A549 (cell line): ENCODE measurements around the gene CUEDC2. TPM values are rescaled to one million over a fixed set of nuclear protein-coding genes. Genes with fewer than 3 reads are reported as not detected.
A peak's percentile ranks its signal among the peaks of the same experiment; 100 is the strongest.

Experiments used
- ATAC-seq, 2 experiments: fragments of 200-7000 bp in 1 of 2; fragments of >200 bp in 1 of 2; cut with Nextera tagmentation in 1 of 2; cut with Tn5 transposase in 1 of 2; 3 replicates each; pipeline versions ENCODE4 v1.8.0 to v1.9.1; 2018 to 2020; ENCODE audit warnings: mild to moderate bottlenecking in 1 of 2, moderate library complexity in 1 of 2
- CTCF ChIA-PET: fragments of 300-600 bp; sonication (Branson Sonifier 250); formaldehyde crosslinking; extraction: SDS; loops from one replicate; lab custom pipeline; 2021; ENCODE audit warnings: antibody characterized with exemption, inconsistent platforms; lab: Yijun Ruan, JAX
- POLR2A ChIA-PET: fragments of 350-600 bp; formaldehyde crosslinking; extraction: SDS; loops from one replicate; lab custom pipeline; 2021; ENCODE audit warnings: antibody characterized with exemption, inconsistent platforms; lab: Yijun Ruan, JAX
- DNase-seq, 2 experiments: peaks; one replicate each; pipeline versions ENCODE4 v3.0.0 to v3.0.0-alpha.2; 2011 to 2016; ENCODE audit warnings: low read depth in 1 of 2, low spot score in 1 of 2
- FAIRE-seq: peaks from 2 replicates; lab custom pipeline; 2011; peaks lifted over from hg19 to GRCh38; lab: Jason Lieb, UNC
- H3K27ac ChIP-seq, 2 experiments: fragments of >200 bp; sonication (Bioruptor Twin); formaldehyde crosslinking; 3 replicates each; pipeline ENCODE4 v1.5.1; 2016 to 2017
- H3K4me1 ChIP-seq: fragments of >200 bp; sonication (Bioruptor Twin); formaldehyde crosslinking; 3 replicates; pipeline ENCODE4 v1.6.1; 2016
- H3K4me2 ChIP-seq: fragments of >200 bp; sonication (Bioruptor Twin); formaldehyde crosslinking; 3 replicates; pipeline ENCODE4 v1.6.1; 2016
- H3K4me3 ChIP-seq: fragments of >200 bp; sonication (Bioruptor Twin); formaldehyde crosslinking; 3 replicates; pipeline ENCODE4 v1.5.1; 2016
- H3K9me3 ChIP-seq: fragments of >200 bp; sonication (Bioruptor Twin); formaldehyde crosslinking; 3 replicates; pipeline ENCODE4 v1.6.1; 2016
- MAZ ChIP-seq: fragments of 150-350 bp; IDR thresholded peaks from 2 replicates; pipeline ENCODE4 v1.6.1; 2014; ENCODE audit warnings: antibody characterized with exemption, low read depth, low read length, borderline replicate concordance
- NPAS2 ChIP-seq: fragments of 250-450 bp; sonication (Bioruptor Pico); IDR thresholded peaks from 2 replicates; pipeline ENCODE4 v1.8.0; 2022; ENCODE audit warnings: mild to moderate bottlenecking, moderate library complexity, borderline replicate concordance
- PHF8 ChIP-seq: fragments of 200-600 bp; sonication (generic); IDR thresholded peaks from 2 replicates; pipeline ENCODE4 v1.6.1; 2016; ENCODE audit warnings: low read depth, mild to moderate bottlenecking, antibody characterized with exemption, moderate library complexity, borderline replicate concordance
- POLR2AphosphoS2 ChIP-seq: conservative IDR thresholded peaks from 2 replicates; pipeline ENCODE4 v1.6.1; 2012; ENCODE audit warnings: low read length, improper control_type of control experiment, inconsistent platforms
- RAD21 ChIP-seq, 2 experiments: fragments of >200 bp in 1 of 2; sonication (Bioruptor Twin) in 1 of 2; formaldehyde crosslinking in 1 of 2; IDR thresholded peaks in 1 of 2; conservative IDR thresholded peaks in 1 of 2; 2 replicates in 1 of 2; 3 replicates in 1 of 2; pipeline ENCODE4 v1.6.1; 2012 to 2018; ENCODE audit warnings: inconsistent platforms in 1 of 2
- TFCP2L1 ChIP-seq: fragments of 250-450 bp; sonication (Bioruptor Pico); IDR thresholded peaks from 2 replicates; pipeline ENCODE4 v1.5.0; 2021; ENCODE audit warnings: mild to moderate bottlenecking
- USF2 ChIP-seq: fragments of 450-650 bp; IDR thresholded peaks from 2 replicates; pipeline ENCODE4 v1.6.1; 2014; ENCODE audit warnings: antibody characterized with exemption
- ZC3H11A ChIP-seq: fragments of 450-650 bp; IDR thresholded peaks from 2 replicates; pipeline ENCODE4 v1.6.1; 2014; ENCODE audit warnings: antibody characterized with exemption, mild to moderate bottlenecking
- ZSCAN20 ChIP-seq: fragments of 250-450 bp; sonication (Bioruptor Pico); IDR thresholded peaks from 2 replicates; pipeline ENCODE4 v1.8.0; 2022; ENCODE audit warnings: mild to moderate bottlenecking, moderate library complexity
- WGBS: methylation state at CpG from one replicate; pipeline ENCODE4 v1.1.6; 2017; ENCODE audit errors: missing lambda C conversion rate; 5-methylcytosine and 5-hydroxymethylcytosine counted together
- polyA plus RNA-seq, 4 experiments: library from polyadenylated mRNA; depleted of rRNA in 3 of 4; stranded (reverse); fragments of >200 nt; fragmentation: RNase III in 1 of 4; extraction: RNeasy Plus Mini Kit Qiagen cat#74134 plus additional on column Dnase treatment in 1 of 4; gene quantifications; 2 replicates in 3 of 4; 3 replicates in 1 of 4; pipeline ENCODE4 v1.2.3, GENCODE V29; 2011 to 2017
- TF ChIP-seq, protein P1 (sequence below): IDR thresholded peaks from 2 replicates; pipeline ENCODE4 v1.6.1; 2012

CUEDC2 gene
- polyA plus RNA-seq, 2 of the 4 experiments (the other 2 are of a cell fraction), result 43.7 to 67.4 TPM

- Histone ChIP-seq H3K4me1 (peaks cover 19% of the 10 kb centered on the region), H3K4me3 (no peak overlapping the region), H3K4me2 (no peak overlapping the region), H3K27ac (no peak overlapping the region), H3K9me3 (no peaks in the 10 kb centered on the region)
- DNase-seq, result no peak
- no peak for FAIRE-seq
- 65% methylated on average over 5 of the region's 6 CpGs for WGBS
- ATAC-seq, result peak in 1 of 2 experiments; percentile 1; a peak in 2 of 6 replicates
- ChIA-PET CTCF (interaction anchor here (1.2 to 16.2 kb wide), 8 partner anchors 9 to 186 kb away, joined by 3 to 450 read pairs (median 74); partner anchors contain the start of genes CUEDC2, ELOVL3, FBXL15 and NFKB2), POLR2A (interaction anchor here (0.9 to 1.2 kb wide), 2 partner anchors 10 to 20 kb away, joined by 3 to 4 read pairs; partner anchors contain the start of gene NFKB2)
- TF ChIP-seq MAZ, result no peak
Measured at GRCh38 chr10:102405632-102406031, 26.7 kb downstream of the CUEDC2 start.

DNA sequence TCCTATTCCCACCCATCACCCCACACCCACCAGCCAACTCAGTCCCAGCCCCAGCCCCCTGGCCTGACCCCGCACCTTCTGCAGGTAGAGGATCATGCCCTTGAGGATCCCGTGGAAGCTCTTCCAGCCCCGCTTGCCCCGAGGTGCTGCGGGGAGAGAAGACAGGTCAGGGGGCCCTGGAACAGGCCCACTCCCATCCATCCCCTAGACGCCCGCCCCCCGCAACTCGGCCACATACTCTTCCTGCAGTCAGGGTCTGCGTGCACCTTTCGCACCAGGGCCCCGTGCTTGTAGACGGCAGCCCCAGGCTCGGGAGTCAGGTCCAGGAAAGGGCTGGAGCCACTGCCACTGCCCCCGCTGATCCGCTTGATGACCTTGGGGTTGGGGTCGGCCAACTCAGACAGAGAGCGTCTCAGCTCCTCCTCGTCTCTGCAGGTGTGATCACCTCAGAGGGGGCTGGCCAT is 27.2 kb downstream of the CUEDC2 start:
- no peak for DNase-seq
- Histone ChIP-seq H3K4me3 (no peak overlapping the region), H3K4me1 (peaks cover 19% of the 10 kb centered on the region), H3K4me2 (no peak overlapping the region), H3K9me3 (no peaks in the 10 kb centered on the region), H3K27ac (no peak overlapping the region)
- CTCF ChIA-PET, result interaction anchor here (1.0 to 16.2 kb wide), 10 partner anchors 10 to 235 kb away, joined by 3 to 450 read pairs (median 51); partner anchors contain the start of genes CUEDC2, ELOVL3, FBXL15 and NFKB2
- ATAC-seq, result no peak
- no peak for FAIRE-seq
- 95% methylated on average over 5 of the region's 19 CpGs for WGBS
- POLR2A ChIA-PET, result interaction anchor here (0.9 to 1.2 kb wide), 2 partner anchors 10 to 21 kb away, joined by 3 to 4 read pairs; partner anchors contain the start of gene NFKB2
- TF ChIP-seq POLR2AphosphoS2, result peak; percentile 80; the same call in 1 of the 2 replicates
- TF ChIP-seq, protein P1, sequence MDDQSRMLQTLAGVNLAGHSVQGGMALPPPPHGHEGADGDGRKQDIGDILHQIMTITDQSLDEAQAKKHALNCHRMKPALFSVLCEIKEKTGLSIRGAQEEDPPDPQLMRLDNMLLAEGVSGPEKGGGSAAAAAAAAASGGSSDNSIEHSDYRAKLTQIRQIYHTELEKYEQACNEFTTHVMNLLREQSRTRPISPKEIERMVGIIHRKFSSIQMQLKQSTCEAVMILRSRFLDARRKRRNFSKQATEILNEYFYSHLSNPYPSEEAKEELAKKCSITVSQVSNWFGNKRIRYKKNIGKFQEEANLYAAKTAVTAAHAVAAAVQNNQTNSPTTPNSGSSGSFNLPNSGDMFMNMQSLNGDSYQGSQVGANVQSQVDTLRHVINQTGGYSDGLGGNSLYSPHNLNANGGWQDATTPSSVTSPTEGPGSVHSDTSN, result no peak

- H3K4me3 ChIP-seq, result no peak overlapping the region
- ATAC-seq, result no peak
- CTCF ChIA-PET, result interaction anchor here (0.9 to 16.2 kb wide), 16 partner anchors 9 to 235 kb away, joined by 3 to 450 read pairs (median 7); partner anchors contain the start of genes CUEDC2, ELOVL3, FBXL15 and NFKB2
- H3K9me3 ChIP-seq, result no peaks in the 10 kb centered on the region
- DNase-seq, result no peak
- H3K27ac ChIP-seq, result no peak overlapping the region
- WGBS, result 85% methylated on average over 16 of the region's 17 CpGs
- H3K4me2 ChIP-seq, result no peak overlapping the region
- TF ChIP-seq TFCP2L1 (CRISPR knock-in tag), result 0 out of 2 replicates have a peak, but pooled peaks have one; percentile 20
- TF ChIP-seq ZC3H11A, result no peak
- no peak for TF ChIP-seq ZSCAN20 (CRISPR knock-in tag)
- no peak for TF ChIP-seq USF2
- TF ChIP-seq PHF8, result no peak
- TF ChIP-seq NPAS2 (CRISPR knock-in tag), result no peak
- no peak for FAIRE-seq
- peaks cover 24% of the 10 kb centered on the region for H3K4me1 ChIP-seq
- POLR2A ChIA-PET, result interaction anchor here (0.6 to 1.2 kb wide), 4 partner anchors 9 to 22 kb away, joined by 3 to 6 read pairs (median 4); partner anchors contain the start of genes FBXL15 and NFKB2
Measured at GRCh38 chr10:102404361-102405107, 27.8 kb downstream of the CUEDC2 start.

DNA sequence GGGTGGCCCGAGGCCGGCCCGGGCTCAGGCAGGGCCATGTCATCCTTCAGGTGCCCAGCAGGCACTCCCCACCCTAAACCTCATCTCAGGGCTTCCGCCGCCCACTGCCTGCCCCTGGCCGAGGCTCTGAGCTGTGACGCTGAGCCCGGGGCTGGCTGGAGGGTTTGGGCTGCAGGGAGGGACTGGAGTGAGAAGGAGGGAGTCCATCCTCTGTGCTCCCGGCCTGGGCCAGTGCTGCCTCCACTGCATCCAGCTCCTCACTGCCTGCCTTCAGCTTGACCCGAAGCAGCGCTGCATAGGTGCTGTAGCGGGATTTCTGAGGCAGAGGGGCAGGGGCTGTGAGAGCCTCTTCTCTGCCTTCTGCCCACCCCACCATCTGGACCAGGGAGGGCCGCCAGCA is 29.3 kb downstream of the CUEDC2 start:
- no peak for ATAC-seq
- TF ChIP-seq RAD21 (conservative IDR thresholded peaks at IDR 0.05 in 1 of 2, IDR thresholded peaks at IDR 0.05 in 1 of 2), result no peak
- Histone ChIP-seq H3K4me3 (no peak overlapping the region), H3K27ac (peak overlapping the region in 1 of 2 experiments; percentile 78; a peak in 3 of 6 replicates), H3K4me2 (no peak overlapping the region), H3K4me1 (peaks cover 30% of the 10 kb centered on the region), H3K9me3 (no peaks in the 10 kb centered on the region)
- ChIA-PET CTCF (interaction anchor here (0.5 to 16.2 kb wide), 20 partner anchors 8 to 353 kb away, joined by 3 to 450 read pairs (median 5); partner anchors contain the start of genes CUEDC2, ELOVL3, FBXL15 and NFKB2), POLR2A (interaction anchor here (1.1 kb wide), 1 partner anchor 18 kb away, joined by 6 read pairs; the partner anchor contains the start of gene FBXL15)
- FAIRE-seq, result no peak
- no peak for DNase-seq
- 80% methylated on average over 10 of the region's 13 CpGs for WGBS
